ENCODE data around the gene HELZ. TPM values are rescaled to one million over a fixed set of nuclear protein-coding genes. Genes with fewer than 3 reads are reported as not detected.
"Not testable (repeated sequence)": the region's sequence is repeated elsewhere in the genome, so short reads cannot be mapped to it uniquely, and the experiment has no call there.

Gene HELZ
- total and polyA plus RNA-seq, 2 experiments from 2014 or later: 32.7 to 77.2 TPM

DNA sequence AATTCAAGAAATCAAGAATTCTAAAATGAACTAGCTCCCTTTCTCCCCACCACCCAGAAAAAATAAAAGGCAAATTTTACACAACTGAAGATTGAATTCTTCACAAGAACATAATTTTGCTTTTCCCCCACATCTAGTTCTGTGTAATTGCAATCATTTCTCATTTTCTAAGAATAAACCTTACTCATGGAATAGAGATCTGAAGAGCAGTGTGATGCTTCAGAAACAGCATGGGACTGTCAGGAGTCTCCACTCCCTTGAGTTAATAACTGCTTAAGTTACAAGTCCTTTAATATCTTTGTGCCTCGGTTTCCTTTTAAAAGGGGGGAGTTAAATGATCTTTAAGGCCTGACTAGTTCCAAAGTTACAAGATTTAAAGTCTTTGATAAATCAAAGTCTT lies 147.0 kb downstream of the HELZ start:
- TF ChIP-seq EZH2phosphoT487 (IDR thresholded peaks at IDR 0.05; ENCODE audit: low read depth, severe bottlenecking, unreplicated experiment): no peak
- no peak for TF ChIP-seq EZH2 (IDR thresholded peaks at IDR 0.05; ENCODE audit: borderline replicate concordance)
- no peak for TF ChIP-seq CTCF (IDR thresholded peaks at IDR 0.05; ENCODE audit: poor library complexity)
- no peak overlapping the region for H3K4me2 ChIP-seq
- no peaks in the 10 kb centered on the region for H3K9me2 ChIP-seq (replicated peaks; ENCODE audit: insufficient read depth)
- no peaks in the 10 kb centered on the region for H3K9me3 ChIP-seq (ENCODE audit: low read depth)
- H3K79me2 ChIP-seq: peaks cover 62% of the 10 kb centered on the region
- DNase-seq (ENCODE audit: low spot score): no peak
- H3K4me1 ChIP-seq (ENCODE audit: insufficient read depth): no peaks in the 10 kb centered on the region
- WGBS (ENCODE audit: low lambda C conversion rate, missing lambda C conversion rate): 96% methylated on average over 1 of the region's 1 CpG
- H3K36me3 ChIP-seq (replicated peaks; ENCODE audit: insufficient read depth, low read depth): no peaks in the 10 kb centered on the region
- peaks cover 10% of the 10 kb centered on the region for H4K20me1 ChIP-seq (ENCODE audit: insufficient read depth, poor library complexity, severe bottlenecking)
- no peak overlapping the region for H2AFZ ChIP-seq
- no peak overlapping the region for H3K27ac ChIP-seq
- no peaks in the 10 kb centered on the region for H3K27me3 ChIP-seq
- no peak overlapping the region for H3K4me3 ChIP-seq

- H3K79me2 ChIP-seq: peaks cover 58% of the 10 kb centered on the region
- WGBS (ENCODE audit: low lambda C conversion rate, missing lambda C conversion rate): 100% methylated on average over 1 of the region's 1 CpG
Measured at GRCh38 chr17:67096609-67097008, 148.4 kb downstream of the HELZ start.

DNA sequence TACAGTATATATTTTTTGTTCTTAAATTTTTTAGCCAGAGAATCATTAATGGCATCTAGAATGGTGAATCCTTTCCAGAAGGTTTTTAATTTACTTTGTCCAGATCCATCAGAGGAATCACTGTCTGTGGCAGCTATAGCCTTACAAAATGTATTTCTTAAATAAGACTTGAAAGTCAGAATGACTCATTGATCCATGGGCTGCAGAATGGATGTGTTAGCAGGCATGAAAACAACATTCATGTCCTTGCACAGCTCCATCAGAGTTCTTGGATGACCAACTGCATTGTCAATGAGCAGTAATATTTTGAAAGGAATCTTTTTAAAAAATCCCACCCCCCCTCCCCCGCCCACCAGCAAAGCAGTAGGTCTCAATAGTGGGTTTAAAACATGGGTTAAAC lies 149.2 kb downstream of the HELZ start:
- TF ChIP-seq EZH2phosphoT487 (IDR thresholded peaks at IDR 0.05; ENCODE audit: low read depth, severe bottlenecking, unreplicated experiment): no peak
- no peak for TF ChIP-seq CTCF (IDR thresholded peaks at IDR 0.05; ENCODE audit: poor library complexity)
- TF ChIP-seq EZH2 (IDR thresholded peaks at IDR 0.05; ENCODE audit: borderline replicate concordance): no peak
- DNase-seq (ENCODE audit: low spot score): no peak
- H4K20me1 ChIP-seq (ENCODE audit: insufficient read depth, poor library complexity, severe bottlenecking): peaks cover 11% of the 10 kb centered on the region
- no peaks in the 10 kb centered on the region for H3K4me1 ChIP-seq (ENCODE audit: insufficient read depth)
- no peak overlapping the region for H3K4me3 ChIP-seq
- no peaks in the 10 kb centered on the region for H3K9me3 ChIP-seq (ENCODE audit: low read depth)
- H3K27ac ChIP-seq: no peak overlapping the region
- no peaks in the 10 kb centered on the region for H3K36me3 ChIP-seq (replicated peaks; ENCODE audit: insufficient read depth, low read depth)
- H2AFZ ChIP-seq: no peak overlapping the region
- WGBS (ENCODE audit: low lambda C conversion rate, missing lambda C conversion rate): 83% methylated on average over 1 of the region's 1 CpG
- H3K27me3 ChIP-seq: no peaks in the 10 kb centered on the region
- H3K4me2 ChIP-seq: no peak overlapping the region
- peaks cover 54% of the 10 kb centered on the region for H3K79me2 ChIP-seq
- H3K9me2 ChIP-seq (replicated peaks; ENCODE audit: insufficient read depth): no peaks in the 10 kb centered on the region

More at GRCh38 chr17:67096609-67097008, 148.4 kb downstream of the HELZ start:
- H3K27ac ChIP-seq: no peak overlapping the region
- no peak overlapping the region for H3K4me2 ChIP-seq
- no peaks in the 10 kb centered on the region for H3K27me3 ChIP-seq
- H3K4me3 ChIP-seq: no peak overlapping the region
- H4K20me1 ChIP-seq (ENCODE audit: insufficient read depth, poor library complexity, severe bottlenecking): peaks cover 8% of the 10 kb centered on the region
- no peak for DNase-seq (ENCODE audit: low spot score)
- H3K4me1 ChIP-seq (ENCODE audit: insufficient read depth): no peaks in the 10 kb centered on the region
- H3K9me2 ChIP-seq (replicated peaks; ENCODE audit: insufficient read depth): no peaks in the 10 kb centered on the region
- H3K36me3 ChIP-seq (replicated peaks; ENCODE audit: insufficient read depth, low read depth): no peaks in the 10 kb centered on the region
- H2AFZ ChIP-seq: no peak overlapping the region
- TF ChIP-seq CTCF (IDR thresholded peaks at IDR 0.05; ENCODE audit: poor library complexity): no peak
- TF ChIP-seq EZH2 (IDR thresholded peaks at IDR 0.05; ENCODE audit: borderline replicate concordance): no peak
- TF ChIP-seq EZH2phosphoT487 (IDR thresholded peaks at IDR 0.05; ENCODE audit: low read depth, severe bottlenecking, unreplicated experiment): no peak
- H3K9me3 ChIP-seq (ENCODE audit: low read depth): no peaks in the 10 kb centered on the region

GRCh38 chr17:67095291-67095690 lies 149.7 kb downstream of the HELZ start:
- DNase-seq (ENCODE audit: low spot score); H2AFZ ChIP-seq; H3K4me1 ChIP-seq (ENCODE audit: insufficient read depth); H3K27me3 ChIP-seq; H3K4me2 ChIP-seq; H3K9me2 ChIP-seq (replicated peaks; ENCODE audit: insufficient read depth); H3K4me3 ChIP-seq; H3K9me3 ChIP-seq (ENCODE audit: low read depth); H3K27ac ChIP-seq; H3K36me3 ChIP-seq (replicated peaks; ENCODE audit: insufficient read depth, low read depth): not testable (repeated sequence)
- Histone ChIP-seq H4K20me1 (ENCODE audit: insufficient read depth, poor library complexity, severe bottlenecking) (peaks cover 11% of the 10 kb centered on the region), H3K79me2 (peaks cover 57% of the 10 kb centered on the region)
- 0% methylated on average over 1 of the region's 1 CpG for WGBS (ENCODE audit: low lambda C conversion rate, missing lambda C conversion rate)
